ENCODE data around the gene CCDC54.

Gene CCDC54

GRCh38 chr3:107365051-107365450, 12.2 kb upstream of the CCDC54 start:
- no peaks in the 10 kb centered on the region for H3K9me3 ChIP-seq (ENCODE audit: control insufficient read depth, low read length)
- H3K4me1 ChIP-seq (ENCODE audit: control insufficient read depth, insufficient read depth, low read length, poor library complexity, severe bottlenecking) = no peaks in the 10 kb centered on the region
- H3K27me3 ChIP-seq (replicated peaks; ENCODE audit: control insufficient read depth, insufficient read depth, low read length, poor library complexity, severe bottlenecking) = no peaks in the 10 kb centered on the region
- no peak overlapping the region for H3K27ac ChIP-seq (ENCODE audit: insufficient read depth, low read length, poor library complexity, severe bottlenecking)
- DNase-seq = no peak
- no peaks in the 10 kb centered on the region for H3K36me3 ChIP-seq (ENCODE audit: control insufficient read depth, insufficient read depth, low read length)
- no peak overlapping the region for H3K4me3 ChIP-seq (ENCODE audit: insufficient read depth, low read depth, low read length, poor library complexity, severe bottlenecking)

DNA sequence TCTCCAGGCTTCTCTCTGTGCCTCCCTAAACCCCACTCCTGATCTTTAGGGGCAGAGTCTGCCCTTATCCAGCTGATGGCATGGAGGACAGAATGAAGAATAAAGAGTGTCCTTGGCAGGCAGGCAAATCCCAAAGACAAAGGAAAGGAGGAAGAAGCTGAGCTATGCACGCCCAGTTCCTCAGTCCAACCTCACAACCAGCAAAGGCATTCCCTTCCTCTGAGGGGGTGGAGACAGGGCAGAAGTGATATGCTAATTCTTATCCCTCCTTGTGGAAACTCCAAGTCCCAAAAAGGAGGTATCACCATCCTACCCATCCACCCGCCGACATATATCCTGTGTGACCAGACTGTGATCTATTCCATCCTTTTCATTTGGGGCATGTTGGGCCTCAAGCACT, 10.5 kb upstream of the CCDC54 start:
- no peaks in the 10 kb centered on the region for H3K27me3 ChIP-seq (replicated peaks; ENCODE audit: control insufficient read depth, insufficient read depth, low read length, poor library complexity, severe bottlenecking)
- H3K27ac ChIP-seq (ENCODE audit: insufficient read depth, low read length, poor library complexity, severe bottlenecking) = no peak overlapping the region
- no peak for DNase-seq
- no peak overlapping the region for H3K4me3 ChIP-seq (ENCODE audit: insufficient read depth, low read depth, low read length, poor library complexity, severe bottlenecking)
- no peaks in the 10 kb centered on the region for H3K36me3 ChIP-seq (ENCODE audit: control insufficient read depth, insufficient read depth, low read length)
- H3K9me3 ChIP-seq (ENCODE audit: control insufficient read depth, low read length) = no peaks in the 10 kb centered on the region
- no peaks in the 10 kb centered on the region for H3K4me1 ChIP-seq (ENCODE audit: control insufficient read depth, insufficient read depth, low read length, poor library complexity, severe bottlenecking)

DNA sequence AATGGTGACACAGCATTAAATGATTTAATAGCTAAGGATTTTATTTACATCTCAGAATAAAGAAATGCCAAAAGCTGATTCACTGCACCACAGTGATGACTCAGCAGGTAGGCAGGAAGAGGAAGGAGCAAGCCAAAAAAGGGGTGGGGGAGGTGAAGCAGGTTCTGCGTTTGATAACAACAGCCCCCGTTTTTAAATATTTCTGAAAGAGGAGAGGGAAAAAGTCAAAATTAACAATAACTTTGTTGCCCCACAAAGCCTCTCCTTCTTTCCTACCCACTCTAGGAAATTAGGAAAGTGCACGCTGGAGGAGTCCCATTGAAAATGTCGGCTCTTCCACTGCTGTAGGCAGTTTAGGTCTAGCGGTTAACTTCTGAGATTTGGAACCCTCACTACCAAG, 9.9 kb upstream of the CCDC54 start:
- no peak for DNase-seq
- no peaks in the 10 kb centered on the region for H3K36me3 ChIP-seq (ENCODE audit: control insufficient read depth, insufficient read depth, low read length)
- no peaks in the 10 kb centered on the region for H3K4me1 ChIP-seq (ENCODE audit: control insufficient read depth, insufficient read depth, low read length, poor library complexity, severe bottlenecking)
- H3K9me3 ChIP-seq (ENCODE audit: control insufficient read depth, low read length) = no peaks in the 10 kb centered on the region
- H3K4me3 ChIP-seq (ENCODE audit: insufficient read depth, low read depth, low read length, poor library complexity, severe bottlenecking) = no peak overlapping the region
- H3K27ac ChIP-seq (ENCODE audit: insufficient read depth, low read length, poor library complexity, severe bottlenecking) = no peak overlapping the region
- no peaks in the 10 kb centered on the region for H3K27me3 ChIP-seq (replicated peaks; ENCODE audit: control insufficient read depth, insufficient read depth, low read length, poor library complexity, severe bottlenecking)

GRCh38 chr3:107368654-107369398, 8.4 kb upstream of the CCDC54 start:
- Histone ChIP-seq H3K9me3 (ENCODE audit: control insufficient read depth, low read length) (no peaks in the 10 kb centered on the region), H3K4me3 (ENCODE audit: insufficient read depth, low read depth, low read length, poor library complexity, severe bottlenecking) (no peak overlapping the region), H3K27ac (ENCODE audit: insufficient read depth, low read length, poor library complexity, severe bottlenecking) (no peak overlapping the region), H3K27me3 (replicated peaks; ENCODE audit: control insufficient read depth, insufficient read depth, low read length, poor library complexity, severe bottlenecking) (no peaks in the 10 kb centered on the region), H3K4me1 (ENCODE audit: control insufficient read depth, insufficient read depth, low read length, poor library complexity, severe bottlenecking) (no peaks in the 10 kb centered on the region), H3K36me3 (ENCODE audit: control insufficient read depth, insufficient read depth, low read length) (no peaks in the 10 kb centered on the region)
- DNase-seq = no peak

GRCh38 chr3:107369791-107370190, 7.4 kb upstream of the CCDC54 start:
- DNase-seq = no peak

GRCh38 chr3:107370907-107371306, 6.3 kb upstream of the CCDC54 start:
- no peak overlapping the region for H3K4me3 ChIP-seq (ENCODE audit: insufficient read depth, low read depth, low read length, poor library complexity, severe bottlenecking)
- H3K27ac ChIP-seq (ENCODE audit: insufficient read depth, low read length, poor library complexity, severe bottlenecking) = no peak overlapping the region
- DNase-seq = no peak
- H3K9me3 ChIP-seq (ENCODE audit: control insufficient read depth, low read length) = no peaks in the 10 kb centered on the region
- H3K27me3 ChIP-seq (replicated peaks; ENCODE audit: control insufficient read depth, insufficient read depth, low read length, poor library complexity, severe bottlenecking) = no peaks in the 10 kb centered on the region
- no peaks in the 10 kb centered on the region for H3K36me3 ChIP-seq (ENCODE audit: control insufficient read depth, insufficient read depth, low read length)
- H3K4me1 ChIP-seq (ENCODE audit: control insufficient read depth, insufficient read depth, low read length, poor library complexity, severe bottlenecking) = no peaks in the 10 kb centered on the region

More at GRCh38 chr3:107369791-107370190, 7.4 kb upstream of the CCDC54 start:
- Histone ChIP-seq H3K4me3 (ENCODE audit: insufficient read depth, low read depth, low read length, poor library complexity, severe bottlenecking) (no peak overlapping the region), H3K36me3 (ENCODE audit: control insufficient read depth, insufficient read depth, low read length) (no peaks in the 10 kb centered on the region), H3K9me3 (ENCODE audit: control insufficient read depth, low read length) (no peaks in the 10 kb centered on the region), H3K27ac (ENCODE audit: insufficient read depth, low read length, poor library complexity, severe bottlenecking) (no peak overlapping the region), H3K4me1 (ENCODE audit: control insufficient read depth, insufficient read depth, low read length, poor library complexity, severe bottlenecking) (no peaks in the 10 kb centered on the region), H3K27me3 (replicated peaks; ENCODE audit: control insufficient read depth, insufficient read depth, low read length, poor library complexity, severe bottlenecking) (no peaks in the 10 kb centered on the region)

- Histone ChIP-seq H3K36me3 (ENCODE audit: control insufficient read depth, insufficient read depth, low read length) (no peaks in the 10 kb centered on the region), H3K4me1 (ENCODE audit: control insufficient read depth, insufficient read depth, low read length, poor library complexity, severe bottlenecking) (no peaks in the 10 kb centered on the region), H3K27ac (ENCODE audit: insufficient read depth, low read length, poor library complexity, severe bottlenecking) (no peak overlapping the region), H3K9me3 (ENCODE audit: control insufficient read depth, low read length) (no peaks in the 10 kb centered on the region), H3K4me3 (ENCODE audit: insufficient read depth, low read depth, low read length, poor library complexity, severe bottlenecking) (no peak overlapping the region), H3K27me3 (replicated peaks; ENCODE audit: control insufficient read depth, insufficient read depth, low read length, poor library complexity, severe bottlenecking) (no peaks in the 10 kb centered on the region)
- no peak for DNase-seq
Measured at GRCh38 chr3:107372506-107372905, 4.7 kb upstream of the CCDC54 start.

- Histone ChIP-seq H3K36me3 (ENCODE audit: control insufficient read depth, insufficient read depth, low read length) (no peaks in the 10 kb centered on the region), H3K4me3 (ENCODE audit: insufficient read depth, low read depth, low read length, poor library complexity, severe bottlenecking) (no peak overlapping the region), H3K27me3 (replicated peaks; ENCODE audit: control insufficient read depth, insufficient read depth, low read length, poor library complexity, severe bottlenecking) (no peaks in the 10 kb centered on the region), H3K9me3 (ENCODE audit: control insufficient read depth, low read length) (no peaks in the 10 kb centered on the region), H3K27ac (ENCODE audit: insufficient read depth, low read length, poor library complexity, severe bottlenecking) (no peak overlapping the region), H3K4me1 (ENCODE audit: control insufficient read depth, insufficient read depth, low read length, poor library complexity, severe bottlenecking) (no peaks in the 10 kb centered on the region)
- no peak for DNase-seq
Measured at GRCh38 chr3:107373896-107374295, 3.3 kb upstream of the CCDC54 start.

GRCh38 chr3:107375682-107376081, 1.6 kb upstream of the CCDC54 start:
- DNase-seq = no peak
- Histone ChIP-seq H3K9me3 (ENCODE audit: control insufficient read depth, low read length) (no peaks in the 10 kb centered on the region), H3K36me3 (ENCODE audit: control insufficient read depth, insufficient read depth, low read length) (no peaks in the 10 kb centered on the region), H3K4me1 (ENCODE audit: control insufficient read depth, insufficient read depth, low read length, poor library complexity, severe bottlenecking) (no peaks in the 10 kb centered on the region), H3K27me3 (replicated peaks; ENCODE audit: control insufficient read depth, insufficient read depth, low read length, poor library complexity, severe bottlenecking) (no peaks in the 10 kb centered on the region), H3K27ac (ENCODE audit: insufficient read depth, low read length, poor library complexity, severe bottlenecking) (no peak overlapping the region), H3K4me3 (ENCODE audit: insufficient read depth, low read depth, low read length, poor library complexity, severe bottlenecking) (no peak overlapping the region)

DNA sequence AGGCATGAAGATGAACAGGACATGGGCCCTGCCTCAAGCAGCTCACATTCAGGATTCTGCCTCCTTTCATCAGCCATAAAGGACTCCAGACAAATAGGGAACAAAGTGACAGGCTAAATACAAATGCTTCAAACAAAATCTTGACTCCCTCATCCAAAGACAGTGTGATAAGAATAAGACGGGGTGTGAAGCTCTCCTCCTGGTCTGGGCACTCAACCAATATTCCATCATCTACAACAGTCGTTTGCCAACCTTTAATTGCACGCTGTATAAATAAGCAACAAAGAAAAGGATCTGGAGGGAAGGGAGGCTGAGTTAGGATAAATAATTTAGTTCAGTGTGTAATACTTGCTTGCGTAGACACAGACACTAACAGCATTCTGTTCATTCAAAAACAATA, 5.4 kb downstream of the CCDC54 start:
- Histone ChIP-seq H3K27ac (ENCODE audit: insufficient read depth, low read length, poor library complexity, severe bottlenecking) (no peak overlapping the region), H3K36me3 (ENCODE audit: control insufficient read depth, insufficient read depth, low read length) (no peaks in the 10 kb centered on the region)
- DNase-seq = no peak

More for the DNA sequence above, 5.4 kb downstream of the CCDC54 start:
- H3K4me3 ChIP-seq (ENCODE audit: insufficient read depth, low read depth, low read length, poor library complexity, severe bottlenecking) = no peak overlapping the region
- no peaks in the 10 kb centered on the region for H3K9me3 ChIP-seq (ENCODE audit: control insufficient read depth, low read length)
- no peaks in the 10 kb centered on the region for H3K4me1 ChIP-seq (ENCODE audit: control insufficient read depth, insufficient read depth, low read length, poor library complexity, severe bottlenecking)
- no peaks in the 10 kb centered on the region for H3K27me3 ChIP-seq (replicated peaks; ENCODE audit: control insufficient read depth, insufficient read depth, low read length, poor library complexity, severe bottlenecking)

Data from effector memory CD4-positive, alpha-beta T cell (primary cell).